T-cell (primary cell): ENCODE data around the gene NECTIN2. TPM values are rescaled to one million over a fixed set of nuclear protein-coding genes. Genes with fewer than 3 reads are reported as not detected.

ENCODE experiments used
- ATAC-seq, 4 experiments: fragments of 200-7000 bp in 3 of 4; fragments of 150-1000 bp in 1 of 4; cut with Tn5 transposase; replicated peaks in 1 of 4; 1 replicate in 3 of 4; 2 replicates in 1 of 4; pipeline ENCODE4 v1.10.0; 2021; ENCODE audit warnings: moderate library complexity in 3 of 4, mild to moderate bottlenecking in 2 of 4, moderate number of reproducible peaks in 1 of 4
- CTCF ChIA-PET, 2 donors: fragments of 300-600 bp; sonication (Branson Sonifier 250); formaldehyde crosslinking; loops; one replicate each; lab custom pipeline; 2022; ENCODE audit warnings: antibody characterized with exemption in 2 of 2; lab: Charles Lee
- POLR2A ChIA-PET, 2 donors: fragments of 300-600 bp; sonication (Branson Sonifier 250); formaldehyde crosslinking; loops; one replicate each; lab custom pipeline; 2022; ENCODE audit warnings: antibody characterized with exemption in 2 of 2; lab: Charles Lee
- DNase-seq, 35 experiments: peaks; one replicate each; pipeline versions ENCODE4 v3.0.0 to v3.0.0-alpha.2; 2013 to 2023
- H3K27ac ChIP-seq: one replicate; pipeline ENCODE4 v1.5.1; 2013; ENCODE audit warnings: low read length
- H3K27me3 ChIP-seq, 2 experiments: replicated peaks in 1 of 2; 1 replicate in 1 of 2; 2 replicates in 1 of 2; pipeline versions ENCODE4 v1.6.1 to v1.7.0; 2013; ENCODE audit warnings: low read length in 1 of 2, mixed read lengths in 1 of 2; ENCODE audit not compliant: control insufficient read depth in 2 of 2, insufficient read depth in 2 of 2; ENCODE audit errors: extremely low read depth in 1 of 2
- H3K36me3 ChIP-seq, 2 donors: 1 replicate in 1 of 2; 2 replicates in 1 of 2; pipeline versions ENCODE4 v1.6.1 to v1.7.0; 2013; ENCODE audit warnings: low read length in 1 of 2; ENCODE audit not compliant: control insufficient read depth in 2 of 2, insufficient read depth in 1 of 2; ENCODE audit errors: extremely low read depth in 1 of 2
- H3K4me1 ChIP-seq, 2 experiments: 1 replicate in 1 of 2; 2 replicates in 1 of 2; pipeline versions ENCODE4 v1.6.1 to v1.7.0; 2013; ENCODE audit warnings: low read length in 2 of 2, mixed read lengths in 1 of 2; ENCODE audit not compliant: insufficient read depth in 2 of 2, control insufficient read depth in 1 of 2; ENCODE audit errors: extremely low read depth in 1 of 2
- H3K4me3 ChIP-seq, 2 donors: 1 replicate in 1 of 2; 2 replicates in 1 of 2; pipeline versions ENCODE4 v1.5.1 to v1.7.0; 2013; ENCODE audit warnings: mild to moderate bottlenecking in 2 of 2, low read length in 1 of 2, moderate library complexity in 1 of 2; ENCODE audit not compliant: control insufficient read depth in 1 of 2; ENCODE audit errors: extremely low read depth in 1 of 2
- H3K9me3 ChIP-seq: 2 replicates; pipeline ENCODE4 v1.7.0; 2013
- H3K27ac Mint-ChIP-seq, 2 donors: one replicate each; pipeline ENCODE4 v1.8.0; 2020 to 2021; ENCODE audit warnings: mild to moderate bottlenecking in 2 of 2, mixed read lengths in 2 of 2
- H3K27me3 Mint-ChIP-seq, 2 donors: one replicate each; pipeline ENCODE4 v1.8.0; 2021 to 2022; ENCODE audit warnings: mixed read lengths in 2 of 2
- H3K36me3 Mint-ChIP-seq: one replicate; pipeline ENCODE4 v1.8.0; 2021; ENCODE audit warnings: mixed read lengths
- H3K4me1 Mint-ChIP-seq, 3 donors: one replicate each; pipeline ENCODE4 v1.8.0; 2020 to 2022; ENCODE audit warnings: mixed read lengths in 3 of 3, mild to moderate bottlenecking in 1 of 3
- H3K4me3 Mint-ChIP-seq, 3 donors: one replicate each; pipeline ENCODE4 v1.8.0; 2020 to 2022; ENCODE audit warnings: mild to moderate bottlenecking in 3 of 3, mixed read lengths in 3 of 3, moderate library complexity in 3 of 3
- H3K9me3 Mint-ChIP-seq, 3 donors: one replicate each; pipeline ENCODE4 v1.8.0; 2020 to 2022; ENCODE audit warnings: mixed read lengths in 3 of 3
- WGBS: methylation state at CpG from one replicate; pipeline ENCODE4 v1.1.5; 2013; ENCODE audit warnings: missing lambda C conversion rate; ENCODE audit not compliant: insufficient coverage; 5-methylcytosine and 5-hydroxymethylcytosine counted together
- total RNA-seq, 35 experiments: library from RNA in 6 of 35; stranded (reverse) in 6 of 35; fragments of 120-200 nt in 1 of 35; gene quantifications; one replicate each; pipeline versions ENCODE4 v1.2.1 to v1.2.4 and lab custom pipeline; 2013 to 2026

The NECTIN2 gene
- total RNA-seq, 5 donors from 2014 or later (not counting 1 experiment from before 2014, with no cell fraction given) = 0.30 to 1.8 (median 1.4) TPM

DNA sequence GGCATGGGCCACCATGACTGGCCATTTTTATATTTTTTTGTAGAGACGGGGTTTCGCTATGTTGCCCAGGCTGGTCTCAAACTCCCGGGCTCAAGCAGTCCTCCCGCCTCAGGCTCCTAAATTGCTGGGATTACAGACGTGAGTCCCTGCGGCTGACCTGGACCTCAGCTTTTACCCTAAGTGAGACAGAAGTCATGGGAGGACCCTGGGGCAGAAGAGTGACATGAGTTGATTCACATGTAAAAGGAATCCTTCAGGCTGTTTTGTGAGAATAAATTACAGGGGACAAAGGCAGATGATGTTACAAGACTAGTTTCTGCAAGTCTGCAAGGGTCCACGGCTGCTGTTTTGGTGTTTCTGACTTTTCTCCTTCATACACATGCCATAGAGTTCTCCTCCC, 39.8 kb upstream of the NECTIN2 start:
- Histone ChIP-seq H3K36me3 (no peaks in the 10 kb centered on the region), H3K27me3 (peaks cover 0 to 45% of the 10 kb centered on the region in 2 experiments), H3K9me3 (no peaks in the 10 kb centered on the region), H3K4me3 (no peak overlapping the region), H3K4me1 (peaks cover 0 to 12% of the 10 kb centered on the region in 2 experiments), H3K27ac (no peak overlapping the region)
- 89% methylated on average over 6 of the region's 7 CpGs for WGBS
- ATAC-seq (no peak), DNase-seq (no peak)
- H3K36me3 Mint-ChIP-seq = no peaks in the 10 kb centered on the region
- no peak overlapping the region for H3K4me3 Mint-ChIP-seq
- peaks cover 8 to 28% of the 10 kb centered on the region in 2 donors for H3K27me3 Mint-ChIP-seq
- H3K4me1 Mint-ChIP-seq = peaks cover 0 to 12% (median 8%) of the 10 kb centered on the region in 3 donors
- ChIA-PET POLR2A (no interaction called here), CTCF (no interaction called here)
- no peak overlapping the region for H3K27ac Mint-ChIP-seq
- H3K9me3 Mint-ChIP-seq = no peaks in the 10 kb centered on the region

DNA sequence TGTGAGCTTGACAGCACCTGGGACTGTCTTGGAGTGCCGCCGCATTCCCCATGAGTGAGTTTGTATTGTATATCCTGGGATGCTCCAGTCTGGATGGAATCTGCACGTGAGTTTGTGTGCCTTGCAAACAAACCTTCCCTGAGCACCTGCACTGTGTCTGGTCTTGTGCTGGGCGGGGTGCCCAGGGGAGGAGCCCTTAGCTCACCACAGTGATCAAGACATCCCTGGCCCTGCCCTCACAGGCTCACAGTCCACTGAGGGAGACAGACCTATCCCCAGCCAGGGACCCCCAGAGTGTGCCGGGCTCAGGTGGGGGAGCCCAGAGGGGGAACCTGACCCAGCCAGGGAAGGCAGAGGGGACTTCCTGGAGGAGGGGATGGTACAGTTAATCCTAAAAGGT, 38.9 kb upstream of the NECTIN2 start:
- ATAC-seq (no peak), DNase-seq (no peak)
- Histone ChIP-seq H3K4me3 (no peak overlapping the region), H3K27me3 (peaks cover 0 to 48% of the 10 kb centered on the region in 2 experiments), H3K9me3 (no peaks in the 10 kb centered on the region), H3K27ac (no peak overlapping the region), H3K4me1 (peaks cover 0 to 12% of the 10 kb centered on the region in 2 experiments), H3K36me3 (no peaks in the 10 kb centered on the region)
- Mint-ChIP-seq H3K9me3 (no peaks in the 10 kb centered on the region), H3K36me3 (no peaks in the 10 kb centered on the region), H3K27ac (no peak overlapping the region), H3K4me1 (peaks cover 0 to 12% (median 8%) of the 10 kb centered on the region in 3 donors), H3K27me3 (peaks cover 15 to 33% of the 10 kb centered on the region in 2 donors), H3K4me3 (no peak overlapping the region)
- POLR2A ChIA-PET = no interaction called here
- WGBS = 80% methylated on average over 3 of the region's 5 CpGs
- CTCF ChIA-PET = no interaction called here

DNA sequence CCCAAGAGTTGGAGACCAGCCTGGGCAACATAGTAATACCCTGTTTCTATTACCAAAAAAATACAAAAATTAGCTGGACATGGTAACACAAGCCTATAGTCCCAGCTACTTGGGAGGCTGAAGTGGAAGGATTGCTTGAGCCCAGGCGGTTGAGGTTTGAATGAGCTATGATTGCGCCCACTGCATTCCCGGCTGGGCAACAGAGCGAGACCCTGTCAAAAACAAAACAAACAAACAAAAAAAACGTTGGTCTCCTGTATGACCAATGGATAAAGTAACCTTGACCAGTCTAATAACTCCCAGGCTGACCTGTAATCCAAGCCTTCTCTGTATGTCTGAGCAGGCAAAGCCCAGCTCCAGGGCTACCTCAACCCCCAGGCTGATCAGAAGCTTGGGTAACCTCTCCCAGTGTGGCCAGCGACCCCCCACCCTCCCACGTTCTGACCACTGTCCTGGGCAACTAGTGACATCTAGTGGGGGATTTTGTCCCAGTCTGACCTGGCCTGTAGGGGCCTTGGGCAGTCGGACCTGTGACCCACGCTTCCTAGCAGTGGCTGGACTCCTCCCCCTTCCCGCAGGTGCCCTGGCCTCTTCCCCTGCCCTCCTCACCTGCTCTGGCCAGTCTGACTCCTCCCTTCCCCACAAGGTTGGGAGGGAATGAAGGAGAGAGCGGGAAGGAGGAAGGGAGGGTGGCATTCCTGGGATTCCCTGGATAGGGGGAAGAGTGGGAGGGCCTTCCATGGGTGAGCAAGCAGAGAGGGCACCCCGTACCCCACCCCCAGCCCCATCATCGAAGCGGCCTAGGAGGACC, 38.2 kb upstream of the NECTIN2 start:
- peaks cover 0 to 12% of the 10 kb centered on the region in 2 experiments for H3K4me1 ChIP-seq
- Mint-ChIP-seq H3K4me3 (peak overlapping the region in 1 of 3 donors; percentile 56), H3K4me1 (peaks cover 0 to 12% (median 8%) of the 10 kb centered on the region in 3 donors), H3K36me3 (no peaks in the 10 kb centered on the region), H3K9me3 (no peaks in the 10 kb centered on the region), H3K27me3 (peaks cover 15 to 27% of the 10 kb centered on the region in 2 donors), H3K27ac (no peak overlapping the region)
- no peaks in the 10 kb centered on the region for H3K36me3 ChIP-seq
- ATAC-seq (peak in 1 of 4 experiments; percentile 12), DNase-seq (no peak)
- POLR2A ChIA-PET = no interaction called here
- H3K27ac ChIP-seq = no peak overlapping the region
- 37% methylated on average over 2 of the region's 14 CpGs for whole genome bisulfite sequencing
- CTCF ChIA-PET = no interaction called here
- peaks cover 0 to 48% of the 10 kb centered on the region in 2 experiments for H3K27me3 ChIP-seq
- H3K4me3 ChIP-seq = no peak overlapping the region
- no peaks in the 10 kb centered on the region for H3K9me3 ChIP-seq

GRCh38 chr19:44808463-44809371, 37.4 kb upstream of the NECTIN2 start, which contains the start of gene BCAM:
Gene BCAM (plus strand): TSS chr19:44809103. CDS start chr19:44809125, 22 bp downstream.
- H3K4me1 ChIP-seq = peaks cover 0 to 12% of the 10 kb centered on the region in 2 experiments
- CTCF ChIA-PET = interaction anchor here in 1 of 2 donors (0.6 kb wide), 1 partner anchor 529 kb away, joined by 6 read pairs; no protein-coding TSS in a partner anchor
- POLR2A ChIA-PET = no interaction called here
- H3K27me3 ChIP-seq = peaks cover 0 to 56% of the 10 kb centered on the region in 2 experiments
- H3K9me3 ChIP-seq = no peaks in the 10 kb centered on the region
- H3K4me3 ChIP-seq = no peak within 1 kb of the TSS
- peaks cover 17 to 29% of the 10 kb centered on the region in 2 donors for H3K27me3 Mint-ChIP-seq
- DNase-seq (peak in 1 of 35 experiments; percentile 13), ATAC-seq (peak in 3 of 4 experiments; percentile 48 to 61 (median 56))
- no peak within 1 kb of the TSS for H3K27ac Mint-ChIP-seq
- no peak within 1 kb of the TSS for H3K27ac ChIP-seq
- peaks cover 0 to 12% (median 8%) of the 10 kb centered on the region in 3 donors for H3K4me1 Mint-ChIP-seq
- H3K36me3 ChIP-seq = no peaks in the 10 kb centered on the region
- H3K9me3 Mint-ChIP-seq = no peaks in the 10 kb centered on the region
- WGBS = 6% methylated on average over 48 of the region's 59 CpGs
- no peaks in the 10 kb centered on the region for H3K36me3 Mint-ChIP-seq
- peak within 1 kb of the TSS in 1 of 3 donors; percentile 56 for H3K4me3 Mint-ChIP-seq

DNA sequence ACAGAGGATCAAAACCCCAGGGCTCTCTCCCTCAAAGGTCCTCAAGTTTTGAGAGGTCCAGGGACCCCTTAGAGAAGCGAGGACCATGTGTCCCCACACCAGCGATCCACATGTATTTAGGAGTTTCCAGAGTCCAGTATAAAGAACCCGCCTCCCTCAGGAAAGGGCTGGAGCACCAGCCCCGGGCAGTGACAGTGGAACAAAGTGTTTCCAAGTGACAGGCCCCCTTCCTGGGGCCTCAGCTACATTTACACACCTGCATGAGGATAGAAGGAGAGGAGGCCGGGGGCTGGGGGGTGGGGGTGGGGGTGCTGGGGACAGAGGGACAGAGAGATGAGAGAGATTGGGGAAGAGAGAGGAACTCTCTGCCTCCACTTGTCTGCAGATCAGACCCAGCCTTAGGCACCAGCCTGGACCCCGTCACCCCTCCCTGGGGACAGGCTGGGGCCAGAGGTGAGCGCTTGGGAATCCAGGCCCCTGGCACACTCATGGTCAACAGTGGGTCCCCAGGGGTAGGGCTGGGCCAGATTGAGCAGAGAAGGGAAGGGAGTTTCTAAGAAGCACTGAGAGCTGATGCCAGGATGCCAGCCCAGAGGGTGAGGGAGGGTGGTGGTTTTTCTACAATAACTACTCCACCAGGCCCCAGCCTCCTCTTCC, 36.4 kb upstream of the NECTIN2 start:
- Mint-ChIP-seq H3K9me3 (no peaks in the 10 kb centered on the region), H3K27me3 (peaks cover 20 to 31% of the 10 kb centered on the region in 2 donors), H3K36me3 (no peaks in the 10 kb centered on the region), H3K4me1 (peaks cover 0 to 12% (median 8%) of the 10 kb centered on the region in 3 donors), H3K4me3 (peak overlapping the region in 1 of 3 donors; percentile 19), H3K27ac (no peak overlapping the region)
- Histone ChIP-seq H3K27me3 (peaks cover 0 to 59% of the 10 kb centered on the region in 2 experiments), H3K4me3 (no peak overlapping the region), H3K27ac (no peak overlapping the region), H3K4me1 (peaks cover 0 to 12% of the 10 kb centered on the region in 2 experiments), H3K9me3 (no peaks in the 10 kb centered on the region), H3K36me3 (no peaks in the 10 kb centered on the region)
- ChIA-PET CTCF (interaction anchor here in 1 of 2 donors (0.6 kb wide), 1 partner anchor 528 kb away, joined by 6 read pairs; no protein-coding TSS in a partner anchor), POLR2A (no interaction called here)
- ATAC-seq = no peak
- no peak for DNase-seq
- 71% methylated on average over 1 of the region's 7 CpGs for WGBS
